Liver (tissue), 9 donors: ENCODE data around the gene OR2Z1. TPM values are rescaled to one million over a fixed set of nuclear protein-coding genes. Genes with fewer than 3 reads are reported as not detected.

ENCODE experiments used
- DNase-seq: peaks from one replicate; pipeline ENCODE4 v3.0.0-alpha.2; 2017; ENCODE audit warnings: low spot score
- H3K27ac ChIP-seq, 2 donors: one replicate each; pipeline ENCODE4 v1.7.0; 2013; ENCODE audit warnings: inconsistent platforms in 2 of 2, low read length in 2 of 2, control low read depth in 1 of 2, low read depth in 1 of 2, mild to moderate bottlenecking in 1 of 2
- H3K27me3 ChIP-seq, 4 donors: one replicate each; pipeline versions ENCODE4 v1.6.1 to v1.7.0; 2013; ENCODE audit warnings: low read length in 3 of 4, inconsistent platforms in 1 of 4, mild to moderate bottlenecking in 1 of 4, moderate library complexity in 1 of 4; ENCODE audit not compliant: control insufficient read depth in 4 of 4, insufficient read depth in 4 of 4
- H3K36me3 ChIP-seq, 4 donors: one replicate each; pipeline versions ENCODE4 v1.6.1 to v1.7.0; 2013; ENCODE audit warnings: low read length in 3 of 4, mild to moderate bottlenecking in 3 of 4, low read depth in 1 of 4, moderate library complexity in 1 of 4; ENCODE audit not compliant: control insufficient read depth in 4 of 4, insufficient read depth in 3 of 4
- H3K4me1 ChIP-seq, 4 donors: one replicate each; pipeline versions ENCODE4 v1.6.1 to v1.7.0; 2013; ENCODE audit warnings: low read length in 3 of 4, mild to moderate bottlenecking in 3 of 4, moderate library complexity in 1 of 4; ENCODE audit not compliant: control insufficient read depth in 4 of 4, insufficient read depth in 4 of 4
- H3K4me3 ChIP-seq, 3 donors: one replicate each; pipeline versions ENCODE4 v1.6.1 to v1.7.0; 2013; ENCODE audit warnings: low read length in 3 of 3, control low read depth in 1 of 3, low read depth in 1 of 3, mild to moderate bottlenecking in 1 of 3
- H3K9ac ChIP-seq, 2 donors: one replicate each; pipeline ENCODE4 v1.7.0; 2013; ENCODE audit warnings: low read length in 2 of 2, mild to moderate bottlenecking in 2 of 2, moderate library complexity in 2 of 2, control low read depth in 1 of 2, low read depth in 1 of 2
- H3K9me3 ChIP-seq, 4 donors: one replicate each; pipeline versions ENCODE4 v1.6.1 to v1.7.0; 2013; ENCODE audit warnings: low read length in 3 of 4; ENCODE audit not compliant: control insufficient read depth in 4 of 4
- CTCF ChIP-seq: fragments of 150-350 bp; IDR thresholded peaks from 2 replicates; pipeline ENCODE4 v1.5.1; 2017; ENCODE audit warnings: improper control_type of control experiment, low read depth, low read length; ENCODE audit not compliant: missing input control
- EGR1 ChIP-seq, 2 donors: IDR thresholded peaks; 2 replicates each; pipeline ENCODE4 v1.6.1; 2016 to 2018; ENCODE audit warnings: antibody characterized with exemption in 2 of 2, low read depth in 2 of 2
- FOXA1 ChIP-seq: IDR thresholded peaks from 2 replicates; pipeline ENCODE4 v1.6.1; 2016; ENCODE audit warnings: antibody characterized with exemption
- FOXA2 ChIP-seq: IDR thresholded peaks from 2 replicates; pipeline ENCODE4 v1.6.1; 2016; ENCODE audit warnings: antibody characterized with exemption
- GABPA ChIP-seq, 2 donors: IDR thresholded peaks in 1 of 2; conservative IDR thresholded peaks in 1 of 2; 2 replicates each; pipeline ENCODE4 v1.6.1; 2016; ENCODE audit warnings: antibody characterized with exemption in 2 of 2, mild to moderate bottlenecking in 1 of 2, moderate library complexity in 1 of 2
- HNF4A ChIP-seq, 2 donors: conservative IDR thresholded peaks; 2 replicates each; pipeline ENCODE4 v1.6.1; 2016; ENCODE audit warnings: antibody characterized with exemption in 2 of 2, mild to moderate bottlenecking in 2 of 2
- HNF4G ChIP-seq: IDR thresholded peaks from 2 replicates; pipeline ENCODE4 v1.6.1; 2016; ENCODE audit warnings: antibody characterized with exemption
- JUND ChIP-seq, 2 donors: IDR thresholded peaks; 2 replicates each; pipeline ENCODE4 v1.6.1; 2016; ENCODE audit warnings: antibody characterized with exemption in 2 of 2
- NR2F2 ChIP-seq: IDR thresholded peaks from 2 replicates; pipeline ENCODE4 v1.6.1; 2016; ENCODE audit warnings: antibody characterized with exemption
- REST ChIP-seq: IDR thresholded peaks from 2 replicates; pipeline ENCODE4 v1.6.1; 2016; ENCODE audit warnings: antibody characterized with exemption, mild to moderate bottlenecking
- RXRA ChIP-seq, 2 donors: IDR thresholded peaks; 2 replicates each; pipeline ENCODE4 v1.6.1; 2017 to 2018; ENCODE audit warnings: antibody characterized with exemption in 2 of 2, mild to moderate bottlenecking in 1 of 2
- SP1 ChIP-seq: IDR thresholded peaks from 2 replicates; pipeline ENCODE4 v1.6.1; 2018; ENCODE audit warnings: antibody characterized with exemption, mild to moderate bottlenecking
- TAF1 ChIP-seq: conservative IDR thresholded peaks from 2 replicates; pipeline ENCODE4 v1.6.1; 2016; ENCODE audit warnings: antibody characterized with exemption, mild to moderate bottlenecking
- YY1 ChIP-seq: IDR thresholded peaks from 2 replicates; pipeline ENCODE4 v1.6.1; 2016; ENCODE audit warnings: antibody characterized with exemption, mild to moderate bottlenecking
- ZBTB33 ChIP-seq: IDR thresholded peaks from 2 replicates; pipeline ENCODE4 v1.6.1; 2016; ENCODE audit warnings: antibody characterized with exemption
- WGBS: extraction: QIAGEN DNeasy Blood & Tissue Kit; methylation state at CpG from one replicate; pipeline ENCODE4 v1.1.7; 2013; 5-methylcytosine and 5-hydroxymethylcytosine counted together
- polyA plus RNA-seq, 2 donors: library from polyadenylated mRNA; stranded (reverse) in 1 of 2; unstranded in 1 of 2; fragments of 200-250 nt in 1 of 2; fragments of >200 nt in 1 of 2; fragmentation: Nextera tagmentation in 1 of 2; extraction: Ambion mirVana in 1 of 2; gene quantifications; one replicate each; pipeline versions ENCODE4 v1.2.1 to v1.2.3, GENCODE V29; 2013 to 2015
- total RNA-seq, 2 donors: library from RNA; depleted of rRNA; stranded (reverse); fragments of >200 nt; gene quantifications; one replicate each; pipeline ENCODE4 v1.2.3, GENCODE V29; 2014
- TF ChIP-seq, protein P1 (sequence below): IDR thresholded peaks from 2 replicates; pipeline ENCODE4 v1.6.1; 2016; ENCODE audit warnings: antibody characterized with exemption
- TF ChIP-seq, protein P2 (sequence below): IDR thresholded peaks from 2 replicates; pipeline ENCODE4 v1.6.1; 2016; ENCODE audit warnings: antibody characterized with exemption
- donor health status: healthy.
- donor health status: healthy.
- donor health status: healthy.
- donor health status: healthy.
- donor health status: healthy.

The OR2Z1 gene
- total and polyA plus RNA-seq, 4 donors = not detected

DNA sequence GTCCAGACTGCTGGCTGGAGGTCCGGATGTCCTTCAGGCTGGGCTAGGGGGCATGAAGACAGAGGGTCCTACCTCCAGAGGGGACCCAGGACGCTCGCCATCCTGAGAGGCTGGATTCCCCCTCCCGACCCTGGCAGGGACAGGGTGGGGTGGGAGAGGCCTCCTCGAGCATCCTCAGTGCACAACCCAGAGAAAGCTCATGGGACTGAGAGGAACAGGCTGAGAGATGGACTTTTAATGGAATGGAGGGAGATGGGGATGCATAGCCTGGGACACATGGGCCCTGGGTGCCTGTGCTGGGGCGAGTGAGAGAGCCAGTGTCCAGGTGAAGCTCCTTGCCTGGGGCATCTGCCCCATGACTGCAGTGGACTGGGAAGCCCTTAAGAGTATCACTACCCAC, 25.9 kb upstream of the OR2Z1 start:
- Histone ChIP-seq H3K4me1 (no peaks in the 10 kb centered on the region), H3K27ac (no peak overlapping the region), H3K9ac (no peak overlapping the region), H3K4me3 (no peak overlapping the region), H3K27me3 (peaks cover 0 to 5% (median 3%) of the 10 kb centered on the region in 4 donors), H3K36me3 (no peaks in the 10 kb centered on the region), H3K9me3 (no peaks in the 10 kb centered on the region)
- TF ChIP-seq RXRA (IDR thresholded peaks at IDR 0.05) (no peak), ZBTB33 (no peak), FOXA2 (no peak), SP1 (no peak), GABPA (IDR thresholded peaks at IDR 0.05 in 1 of 2, conservative IDR thresholded peaks at IDR 0.05 in 1 of 2) (no peak), EGR1 (IDR thresholded peaks at IDR 0.05; ENCODE audit: low read depth in 2 of 2) (no peak), HNF4A (conservative IDR thresholded peaks at IDR 0.05) (no peak)
- TF ChIP-seq, protein P1, sequence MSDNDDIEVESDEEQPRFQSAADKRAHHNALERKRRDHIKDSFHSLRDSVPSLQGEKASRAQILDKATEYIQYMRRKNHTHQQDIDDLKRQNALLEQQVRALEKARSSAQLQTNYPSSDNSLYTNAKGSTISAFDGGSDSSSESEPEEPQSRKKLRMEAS = no peak
- no peak for DNase-seq
- WGBS = 50% methylated on average over 6 of the region's 6 CpGs

DNA sequence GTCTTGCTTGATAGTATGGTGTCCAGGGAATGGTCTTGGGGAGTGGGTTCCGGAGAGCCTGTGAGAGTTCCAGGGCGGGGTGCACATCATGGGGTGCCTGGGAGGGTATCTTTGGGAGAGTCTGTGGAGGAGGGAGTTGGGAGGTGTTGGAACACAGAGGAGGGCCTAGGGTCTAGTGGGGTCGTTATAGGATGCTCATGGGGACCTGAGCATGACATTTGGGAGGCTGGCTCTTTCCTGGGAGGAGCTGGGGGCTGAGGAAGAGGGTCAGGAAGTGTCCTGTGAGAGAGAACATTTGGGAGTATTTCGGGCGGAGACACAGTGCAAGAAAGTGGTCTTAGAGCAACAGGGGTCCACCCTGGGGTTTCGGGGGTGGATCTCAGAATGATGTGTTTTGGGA, 25.5 kb upstream of the OR2Z1 start:
- TF ChIP-seq NR2F2 (no peak), JUND (IDR thresholded peaks at IDR 0.05) (no peak), FOXA1 (no peak), TAF1 (no peak), FOXA2 (no peak), RXRA (IDR thresholded peaks at IDR 0.05) (no peak), EGR1 (IDR thresholded peaks at IDR 0.05; ENCODE audit: low read depth in 2 of 2) (no peak)
- TF ChIP-seq, protein P2, sequence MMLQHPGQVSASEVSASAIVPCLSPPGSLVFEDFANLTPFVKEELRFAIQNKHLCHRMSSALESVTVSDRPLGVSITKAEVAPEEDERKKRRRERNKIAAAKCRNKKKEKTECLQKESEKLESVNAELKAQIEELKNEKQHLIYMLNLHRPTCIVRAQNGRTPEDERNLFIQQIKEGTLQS = no peak
- TF ChIP-seq, protein P1 = no peak
- H3K4me3 ChIP-seq = no peak overlapping the region
- H3K9ac ChIP-seq = no peak overlapping the region
- no peaks in the 10 kb centered on the region for H3K36me3 ChIP-seq
- peaks cover 0 to 5% (median 3%) of the 10 kb centered on the region in 4 donors for H3K27me3 ChIP-seq
- H3K4me1 ChIP-seq = no peaks in the 10 kb centered on the region
- no peak for DNase-seq
- H3K27ac ChIP-seq = no peak overlapping the region
- WGBS = 67% methylated on average over 6 of the region's 6 CpGs
- H3K9me3 ChIP-seq = no peaks in the 10 kb centered on the region

DNA sequence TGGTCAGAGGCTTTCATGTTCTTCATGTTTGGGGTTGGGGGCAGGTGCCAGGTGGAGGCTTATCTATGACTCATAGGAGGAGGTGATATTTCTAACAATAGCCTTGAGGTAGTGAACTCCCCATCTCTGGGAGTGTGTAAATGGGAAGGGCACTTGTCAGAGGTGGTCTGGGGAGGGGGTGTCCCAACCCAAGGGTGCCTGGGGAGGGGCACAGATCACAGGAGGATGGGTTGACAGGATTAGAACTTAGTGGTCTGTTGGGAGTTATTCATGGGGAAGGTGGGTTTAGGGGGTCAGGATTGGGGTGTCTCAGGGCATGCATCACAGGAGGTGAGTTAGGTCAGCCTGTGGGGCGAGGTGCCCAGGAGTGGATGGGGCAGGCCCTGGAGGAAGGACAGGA, 24.4 kb upstream of the OR2Z1 start:
- H3K36me3 ChIP-seq = no peaks in the 10 kb centered on the region
- WGBS = 52% methylated on average over 1 of the region's 1 CpG
- no peak overlapping the region for H3K27ac ChIP-seq
- H3K27me3 ChIP-seq = peaks cover 0 to 6% (median 3%) of the 10 kb centered on the region in 4 donors
- no peak overlapping the region for H3K4me3 ChIP-seq
- no peak overlapping the region for H3K9ac ChIP-seq
- DNase-seq = no peak
- no peaks in the 10 kb centered on the region for H3K9me3 ChIP-seq
- no peaks in the 10 kb centered on the region for H3K4me1 ChIP-seq
- no peak for TF ChIP-seq HNF4G
- TF ChIP-seq TAF1 = no peak
- TF ChIP-seq CTCF = no peak
- no peak for TF ChIP-seq FOXA1
- TF ChIP-seq ZBTB33 = no peak
- TF ChIP-seq FOXA2 = no peak
- no peak for TF ChIP-seq REST
- no peak for TF ChIP-seq GABPA (IDR thresholded peaks at IDR 0.05 in 1 of 2, conservative IDR thresholded peaks at IDR 0.05 in 1 of 2)
- TF ChIP-seq EGR1 (IDR thresholded peaks at IDR 0.05; ENCODE audit: low read depth in 2 of 2) = no peak
- TF ChIP-seq NR2F2 = no peak
- TF ChIP-seq HNF4A (conservative IDR thresholded peaks at IDR 0.05) = no peak
- TF ChIP-seq YY1 = no peak
- TF ChIP-seq, protein P2 = no peak
